Mesothelial cell of epicardium (in vitro differentiated cells): ENCODE results near the gene MYH11. TPM values are rescaled to one million over a fixed set of nuclear protein-coding genes. Genes with fewer than 3 reads are reported as not detected.

Experiments used
- DNase-seq, 2 experiments: peaks; one replicate each; pipeline ENCODE4 v3.0.0; 2021; ENCODE audit warnings: low spot score in 2 of 2; ENCODE audit not compliant: unreplicated experiment in 2 of 2
- H3K27ac Mint-ChIP-seq: 2 replicates; pipeline ENCODE4 v1.8.0; 2021; ENCODE audit warnings: mixed read lengths
- H3K27me3 Mint-ChIP-seq: 2 replicates; pipeline ENCODE4 v1.8.0; 2021; ENCODE audit warnings: low read depth, mixed read lengths
- H3K36me3 Mint-ChIP-seq: 2 replicates; pipeline ENCODE4 v1.8.0; 2021; ENCODE audit warnings: mixed read lengths
- H3K4me1 Mint-ChIP-seq: 2 replicates; pipeline ENCODE4 v1.8.0; 2021; ENCODE audit warnings: mixed read lengths
- H3K4me3 Mint-ChIP-seq: 2 replicates; pipeline ENCODE4 v1.8.0; 2021; ENCODE audit warnings: mild to moderate bottlenecking, moderate library complexity, mixed read lengths
- H3K9me3 Mint-ChIP-seq: 2 replicates; pipeline ENCODE4 v1.8.0; 2021; ENCODE audit warnings: mixed read lengths
- CTCF ChIP-seq: fragments of 200-600 bp; sonication (generic); IDR thresholded peaks from one replicate; pipeline ENCODE4 v1.5.0; 2021; ENCODE audit warnings: antibody characterized with exemption; ENCODE audit not compliant: unreplicated experiment
- total RNA-seq: library from RNA; stranded (reverse); gene quantifications from 3 replicates; pipeline ENCODE4 v1.2.1, GENCODE V29; 2021

Gene MYH11
- total RNA-seq, 1 donor from 2014 or later: 0.58 TPM

- H3K4me3 Mint-ChIP-seq: peak overlapping the region; percentile 17
- no peak for TF ChIP-seq CTCF
Measured at GRCh38 chr16:15653227-15653626, 203.6 kb downstream of the MYH11 start.

More at GRCh38 chr16:15653227-15653626, 203.6 kb downstream of the MYH11 start:
- Mint-ChIP-seq H3K4me1 (peaks cover 20% of the 10 kb centered on the region), H3K27me3 (no peaks in the 10 kb centered on the region), H3K36me3 (no peaks in the 10 kb centered on the region), H3K27ac (peak overlapping the region; percentile 35), H3K9me3 (no peaks in the 10 kb centered on the region)
- no peak for DNase-seq

Other genes with a start within 250 kb of the MYH11 start
- 76.2 to 79.1 TPM (median 76.6 TPM) in 3 replicates for gene MARF1, start 213.9 kb downstream of the MYH11 start, total RNA-seq
- 45.9 to 48.2 TPM (median 46.8 TPM) in 3 replicates for gene NDE1, start 206.8 kb downstream of the MYH11 start, total RNA-seq
- 23.3 to 25.5 TPM (median 24.0 TPM) in 3 replicates for gene CEP20, start 31.6 kb upstream of the MYH11 start, total RNA-seq
- 65.2 to 69.4 TPM (median 66.9 TPM) in 3 replicates for gene ABCC1, start 92.6 kb upstream of the MYH11 start, total RNA-seq